HG03066 (cell line): Measurements from ENCODE around the gene TAS1R1.
"Not testable (repeated sequence)": the region's sequence is repeated elsewhere in the genome, so short reads cannot be mapped to it uniquely, and the experiment has no call there.

Experiments used
- ATAC-seq: cut with Tn5 transposase; IDR thresholded peaks from one replicate; pipeline ENCODE4 v1.9.1; 2021; ENCODE audit warnings: low read depth; ENCODE audit not compliant: unreplicated experiment

TAS1R1 gene

GRCh38 chr1:6519935-6520671 is 35.0 kb upstream of the TAS1R1 start:
- no peak for ATAC-seq

GRCh38 chr1:6521536-6521935 is 33.6 kb upstream of the TAS1R1 start:
- ATAC-seq, result no peak

- ATAC-seq, result no peak
Measured at GRCh38 chr1:6523566-6523965, 31.5 kb upstream of the TAS1R1 start.

- no peak for ATAC-seq
Measured at GRCh38 chr1:6526316-6526715, 28.8 kb upstream of the TAS1R1 start.

GRCh38 chr1:6528492-6528891 is 26.6 kb upstream of the TAS1R1 start:
- no peak for ATAC-seq

- ATAC-seq, result no peak
Measured at GRCh38 chr1:6530504-6531160, 24.5 kb upstream of the TAS1R1 start.

- no peak for ATAC-seq
Measured at GRCh38 chr1:6531996-6532395, 23.1 kb upstream of the TAS1R1 start.

GRCh38 chr1:6534248-6534822 is 20.8 kb upstream of the TAS1R1 start:
- ATAC-seq, result no peak

GRCh38 chr1:6535214-6535613 is 19.9 kb upstream of the TAS1R1 start:
- ATAC-seq, result no peak

- ATAC-seq, result no peak
Measured at GRCh38 chr1:6536291-6536690, 18.8 kb upstream of the TAS1R1 start.

- ATAC-seq, result no peak
Measured at GRCh38 chr1:6538956-6539355, 16.2 kb upstream of the TAS1R1 start.

- no peak for ATAC-seq
Measured at GRCh38 chr1:6544831-6545230, 10.3 kb upstream of the TAS1R1 start.

GRCh38 chr1:6545276-6546112 is 9.6 kb upstream of the TAS1R1 start:
- no peak for ATAC-seq

- no peak for ATAC-seq
Measured at GRCh38 chr1:6546326-6546725, 8.8 kb upstream of the TAS1R1 start.

GRCh38 chr1:6547301-6547700 is 7.8 kb upstream of the TAS1R1 start:
- ATAC-seq, result no peak

GRCh38 chr1:6554031-6554906 is 838 bp upstream of the TAS1R1 start, which contains the start of gene NOL9:
Gene NOL9, minus strand, starts transcription at chr1:6554513. Its CDS starts 11 bp downstream, at chr1:6554502.
- peak; percentile 93 for ATAC-seq

- ATAC-seq, result no peak
Measured at GRCh38 chr1:6557597-6557996, 2.5 kb downstream of the TAS1R1 start.

- not testable (repeated sequence) for ATAC-seq
Measured at GRCh38 chr1:6559161-6559560, 4.1 kb downstream of the TAS1R1 start.

GRCh38 chr1:6560267-6560666 is 5.2 kb downstream of the TAS1R1 start:
- no peak for ATAC-seq

- no peak for ATAC-seq
Measured at GRCh38 chr1:6569033-6569432, 13.9 kb downstream of the TAS1R1 start.
